Esophagus (tissue), 2 donors: ENCODE results near the gene VENTX. TPM values are rescaled to one million over a fixed set of nuclear protein-coding genes. Genes with fewer than 3 reads are reported as not detected.

ENCODE experiments used
- H3K27ac ChIP-seq, 2 donors: one replicate each; pipeline ENCODE4 v1.5.1; 2013; ENCODE audit warnings: low read depth in 2 of 2, mild to moderate bottlenecking in 2 of 2, inconsistent platforms in 1 of 2, low read length in 1 of 2, moderate library complexity in 1 of 2
- H3K27me3 ChIP-seq, 2 donors: one replicate each; pipeline ENCODE4 v1.6.1; 2013; ENCODE audit warnings: low read length in 2 of 2, control low read depth in 1 of 2, mild to moderate bottlenecking in 1 of 2; ENCODE audit not compliant: insufficient read depth in 2 of 2, control insufficient read depth in 1 of 2
- H3K36me3 ChIP-seq, 2 donors: one replicate each; pipeline ENCODE4 v1.6.1; 2013; ENCODE audit warnings: low read length in 1 of 2; ENCODE audit not compliant: control insufficient read depth in 2 of 2, insufficient read depth in 2 of 2
- H3K4me1 ChIP-seq, 2 donors: one replicate each; pipeline ENCODE4 v1.6.1; 2013; ENCODE audit warnings: low read length in 1 of 2; ENCODE audit not compliant: control insufficient read depth in 2 of 2, insufficient read depth in 2 of 2
- H3K4me3 ChIP-seq, 2 donors: one replicate each; pipeline ENCODE4 v1.5.1; 2013; ENCODE audit warnings: low read length in 2 of 2, mild to moderate bottlenecking in 2 of 2, low read depth in 1 of 2, moderate library complexity in 1 of 2
- H3K9me3 ChIP-seq, 2 donors: one replicate each; pipeline ENCODE4 v1.6.1; 2013; ENCODE audit warnings: mild to moderate bottlenecking in 2 of 2, low read depth in 1 of 2, low read length in 1 of 2, moderate library complexity in 1 of 2; ENCODE audit not compliant: control insufficient read depth in 2 of 2, insufficient read depth in 1 of 2
- WGBS, 2 donors: extraction: QIAGEN DNeasy Blood & Tissue Kit; methylation state at CpG; one replicate each; pipeline ENCODE4 v1.1.7; 2013; 5-methylcytosine and 5-hydroxymethylcytosine counted together
- polyA plus RNA-seq, 2 donors: library from polyadenylated mRNA; stranded (reverse); fragments of 200-250 nt; gene quantifications; one replicate each; pipeline ENCODE4 v1.2.3, GENCODE V29; 2013
- donor health status: healthy with polysubstance abuse.
- donor health status: Bipolar disorder and iron deficiency.

VENTX gene
- polyA plus RNA-seq, 2 donors: 0.12 to 0.37 TPM

- H3K27ac ChIP-seq: no peak overlapping the region
- WGBS, 2 donors: 87 to 89% methylated on average over 57 of the region's 57 CpGs
- no peak overlapping the region for H3K4me3 ChIP-seq
- H3K9me3 ChIP-seq: peaks cover 0 to 3% of the 10 kb centered on the region in 2 donors
- H3K27me3 ChIP-seq: no peaks in the 10 kb centered on the region
- no peaks in the 10 kb centered on the region for H3K36me3 ChIP-seq
- H3K4me1 ChIP-seq: no peaks in the 10 kb centered on the region
Observed at GRCh38 chr10:133201151-133201947, 36.3 kb upstream of the VENTX start.

GRCh38 chr10:133201948-133202725 is 35.5 kb upstream of the VENTX start:
- Histone ChIP-seq H3K27me3 (no peaks in the 10 kb centered on the region), H3K4me1 (no peaks in the 10 kb centered on the region), H3K9me3 (no peaks in the 10 kb centered on the region), H3K4me3 (no peak overlapping the region), H3K36me3 (no peaks in the 10 kb centered on the region), H3K27ac (no peak overlapping the region)
- WGBS, 2 donors: 68 to 76% methylated on average over 29 of the region's 29 CpGs

GRCh38 chr10:133202778-133203651 is 34.6 kb upstream of the VENTX start:
- 82 to 85% methylated on average over 47 to 60 of the region's 62 CpGs for WGBS, 2 donors
- Histone ChIP-seq H3K36me3 (no peaks in the 10 kb centered on the region), H3K4me1 (no peaks in the 10 kb centered on the region), H3K4me3 (no peak overlapping the region), H3K9me3 (no peaks in the 10 kb centered on the region), H3K27ac (no peak overlapping the region), H3K27me3 (no peaks in the 10 kb centered on the region)

- no peaks in the 10 kb centered on the region for H3K36me3 ChIP-seq
- H3K27ac ChIP-seq: no peak overlapping the region
- no peaks in the 10 kb centered on the region for H3K4me1 ChIP-seq
- no peaks in the 10 kb centered on the region for H3K27me3 ChIP-seq
- no peaks in the 10 kb centered on the region for H3K9me3 ChIP-seq
- WGBS, 2 donors: 86 to 89% methylated on average over 31 of the region's 31 CpGs
- no peak overlapping the region for H3K4me3 ChIP-seq
Observed at GRCh38 chr10:133203652-133204195, 33.9 kb upstream of the VENTX start.

- Histone ChIP-seq H3K27me3 (no peaks in the 10 kb centered on the region), H3K4me1 (no peaks in the 10 kb centered on the region)
- 89 to 91% methylated on average over 32 to 38 of the region's 38 CpGs for WGBS, 2 donors
Observed at GRCh38 chr10:133204226-133205015, 33.2 kb upstream of the VENTX start.

GRCh38 chr10:133205146-133205545 is 32.5 kb upstream of the VENTX start:
- WGBS, 2 donors: 76 to 85% methylated on average over 23 of the region's 23 CpGs
- no peaks in the 10 kb centered on the region for H3K27me3 ChIP-seq
- H3K4me1 ChIP-seq: no peaks in the 10 kb centered on the region
- no peaks in the 10 kb centered on the region for H3K36me3 ChIP-seq
- H3K9me3 ChIP-seq: no peaks in the 10 kb centered on the region
- H3K27ac ChIP-seq: no peak overlapping the region
- H3K4me3 ChIP-seq: no peak overlapping the region

More at GRCh38 chr10:133204226-133205015, 33.2 kb upstream of the VENTX start:
- Histone ChIP-seq H3K9me3 (no peaks in the 10 kb centered on the region), H3K36me3 (no peaks in the 10 kb centered on the region), H3K27ac (no peak overlapping the region), H3K4me3 (no peak overlapping the region)

- no peak overlapping the region for H3K27ac ChIP-seq
- no peaks in the 10 kb centered on the region for H3K36me3 ChIP-seq
- no peaks in the 10 kb centered on the region for H3K4me1 ChIP-seq
- H3K9me3 ChIP-seq: no peaks in the 10 kb centered on the region
- WGBS, 2 donors: 77 to 80% methylated on average over 17 of the region's 17 CpGs
- H3K27me3 ChIP-seq: no peaks in the 10 kb centered on the region
- H3K4me3 ChIP-seq: no peak overlapping the region
Observed at GRCh38 chr10:133206356-133207040, 31.2 kb upstream of the VENTX start.

GRCh38 chr10:133207041-133207600 is 30.5 kb upstream of the VENTX start:
- H3K4me1 ChIP-seq: no peaks in the 10 kb centered on the region
- no peaks in the 10 kb centered on the region for H3K27me3 ChIP-seq
- no peaks in the 10 kb centered on the region for H3K36me3 ChIP-seq
- H3K9me3 ChIP-seq: no peaks in the 10 kb centered on the region
- 86 to 87% methylated on average over 36 of the region's 36 CpGs for WGBS, 2 donors
- no peak overlapping the region for H3K27ac ChIP-seq
- no peak overlapping the region for H3K4me3 ChIP-seq
